ENCODE results near the gene FAM20B.

The FAM20B gene

DNA sequence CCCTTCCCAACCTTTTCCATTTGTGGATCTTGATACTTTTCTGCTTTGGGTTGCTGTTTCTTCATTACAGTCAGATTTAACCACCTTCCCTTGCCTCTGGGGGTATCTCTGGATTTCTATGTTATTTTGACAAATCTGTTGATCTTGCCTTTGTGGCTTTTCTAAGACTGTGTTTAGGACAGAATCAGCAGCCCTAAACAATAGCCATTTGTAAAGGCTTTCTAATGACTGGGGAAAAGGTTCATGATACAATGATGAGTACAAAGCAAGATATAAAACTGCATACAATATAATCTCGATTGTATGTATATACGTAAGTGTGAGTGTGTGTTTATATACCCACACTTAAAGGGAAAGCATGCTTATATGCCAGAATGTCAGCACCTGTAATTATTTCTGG, 27.8 kb downstream of the FAM20B start:
- no peak for DNase-seq

DNA sequence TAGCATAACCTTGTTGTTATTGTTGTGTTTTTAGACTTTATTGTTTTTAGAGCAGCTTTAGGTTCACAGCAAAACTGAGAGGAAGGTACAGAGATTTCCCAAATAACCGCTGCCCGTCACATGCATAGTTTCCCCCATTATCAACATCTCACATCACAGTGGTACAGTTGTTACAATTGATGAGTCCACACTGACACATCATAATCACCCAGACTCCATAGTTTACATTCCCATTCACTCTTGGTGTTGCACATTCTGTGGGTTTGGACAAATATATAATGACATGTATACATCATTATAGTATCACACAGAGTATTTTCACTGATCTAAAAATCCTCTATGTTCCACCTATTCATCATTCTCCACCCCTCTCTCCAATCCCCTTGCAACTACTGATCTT, 30.2 kb downstream of the FAM20B start:
- DNase-seq, result no peak

DNA sequence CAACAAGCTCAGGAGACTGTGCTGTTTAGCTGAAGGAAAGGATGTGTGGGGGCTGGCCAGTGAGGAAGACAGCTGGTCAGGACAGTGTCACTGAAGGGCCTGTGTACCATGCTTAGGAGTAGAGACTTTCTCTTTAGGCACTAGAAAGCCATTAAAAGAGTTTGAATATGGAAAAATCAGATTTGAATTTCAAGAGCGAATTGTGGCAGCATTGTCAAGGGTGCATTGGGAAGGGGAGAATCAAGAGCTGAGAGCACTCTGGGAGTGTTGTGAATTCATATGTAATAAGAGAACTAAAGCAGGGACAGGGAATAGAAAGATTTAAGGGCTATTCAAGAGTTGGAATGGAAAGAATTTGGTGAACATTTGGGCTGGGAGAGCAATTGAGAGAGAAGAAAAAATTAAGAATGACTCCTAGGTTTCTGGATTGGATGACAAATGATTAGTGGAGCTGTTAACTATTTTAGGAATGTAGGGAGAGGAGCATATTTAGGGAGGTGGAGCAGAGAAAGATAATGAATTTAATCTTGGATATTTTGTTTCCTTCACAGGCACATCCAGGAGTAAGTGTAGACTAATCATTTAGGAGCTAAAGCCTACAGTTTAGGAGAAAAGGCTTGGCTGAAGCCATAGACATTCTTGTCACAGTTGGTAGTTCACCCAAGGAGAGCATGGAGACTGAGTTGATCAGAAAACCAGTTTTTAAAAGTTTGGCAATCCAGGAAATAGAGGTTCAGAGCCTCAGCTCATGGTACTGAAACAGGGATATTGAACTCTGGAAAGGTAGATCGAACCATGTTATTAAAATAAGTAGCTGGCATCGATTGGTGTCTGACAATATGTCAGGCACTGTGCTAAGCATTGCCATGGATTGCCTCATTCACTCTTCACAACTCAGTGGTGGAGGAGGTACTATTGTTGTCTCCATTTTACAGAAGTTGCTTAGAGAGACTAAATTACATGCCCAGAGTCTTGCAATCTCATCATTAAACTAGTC, 33.1 kb downstream of the FAM20B start:
- no peak for DNase-seq

DNA sequence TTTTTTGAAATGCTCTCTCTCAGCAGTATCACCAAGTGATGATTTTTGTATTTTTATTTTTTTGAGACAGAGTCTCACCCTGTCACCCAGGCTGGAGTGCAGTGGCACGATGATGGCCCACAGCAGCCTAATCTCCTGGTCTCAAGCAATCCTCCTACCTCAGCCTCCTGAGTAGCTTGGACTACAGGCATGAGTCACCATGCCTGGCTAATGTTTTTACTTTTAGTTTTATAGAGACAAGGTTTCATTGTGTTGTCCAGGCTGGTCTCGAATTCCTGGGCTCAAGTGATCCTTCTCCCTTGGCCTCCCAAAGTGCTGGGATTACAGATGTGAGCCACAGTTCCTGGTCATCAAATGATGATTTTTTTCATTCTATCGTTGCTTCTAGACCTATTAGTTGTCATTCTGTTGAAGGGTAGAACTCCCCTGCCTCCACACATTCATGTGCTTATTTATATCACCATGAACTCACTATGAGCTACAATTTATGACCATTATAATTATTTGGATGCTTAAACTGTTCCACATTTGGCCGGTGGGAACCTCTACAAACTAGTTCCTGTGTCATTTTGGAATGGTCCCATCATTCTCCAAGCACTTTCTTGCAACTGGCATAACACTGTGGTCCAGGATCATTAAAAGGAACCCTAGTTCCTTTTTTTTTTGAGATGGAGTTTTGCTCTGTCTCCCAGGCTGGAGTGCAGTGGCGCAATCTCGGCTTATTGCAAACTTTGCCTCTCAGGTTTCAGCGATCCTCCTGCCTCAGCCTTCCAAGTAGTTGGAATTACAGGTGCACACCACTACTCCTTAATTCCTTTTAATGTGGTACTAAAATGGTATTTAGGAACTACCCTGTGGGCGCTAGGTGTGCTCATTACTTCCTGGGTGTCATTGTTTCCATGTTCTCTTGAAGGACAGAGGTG, 35.9 kb downstream of the FAM20B start:
- DNase-seq, result no peak

DNA sequence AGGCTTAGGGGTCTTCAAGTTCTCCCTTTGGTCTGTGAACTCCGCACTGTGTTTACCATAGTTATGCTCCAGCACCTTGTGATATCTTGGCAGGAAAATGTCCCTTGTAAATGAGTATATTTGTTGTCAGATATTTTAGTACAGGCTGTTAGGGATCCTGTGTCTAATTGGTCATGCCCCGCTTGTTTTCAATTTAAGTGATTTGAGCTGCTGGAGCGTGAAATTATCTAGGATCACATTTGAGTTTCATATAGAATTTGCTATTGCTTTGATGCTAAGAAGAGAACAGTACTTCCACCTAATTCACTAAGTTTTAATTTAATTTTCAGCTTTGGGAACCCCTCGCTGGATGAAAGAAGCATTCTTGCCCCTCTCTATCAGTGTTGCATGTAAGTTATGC, 40.8 kb downstream of the FAM20B start:
- DNase-seq, result no peak

DNA sequence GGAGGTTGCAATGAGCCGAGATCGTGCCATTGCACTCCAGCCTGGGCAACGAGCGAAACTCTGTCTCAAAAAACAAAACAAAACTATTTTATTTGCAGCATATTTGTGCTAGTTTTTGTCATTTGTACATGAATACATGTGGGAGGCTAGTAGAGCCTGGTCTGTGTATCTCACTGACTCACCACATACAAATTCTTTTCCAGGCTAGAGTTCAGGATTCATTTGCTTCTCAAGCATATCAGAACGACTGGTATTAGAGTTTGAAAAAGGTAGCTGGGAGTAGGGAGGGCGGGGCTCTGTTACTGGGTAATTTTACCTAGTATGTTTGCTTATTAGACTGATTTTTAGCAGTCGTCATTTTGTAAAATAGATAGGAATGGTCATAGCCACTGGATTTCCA, 51.7 kb downstream of the FAM20B start:
- DNase-seq, result no peak

DNA sequence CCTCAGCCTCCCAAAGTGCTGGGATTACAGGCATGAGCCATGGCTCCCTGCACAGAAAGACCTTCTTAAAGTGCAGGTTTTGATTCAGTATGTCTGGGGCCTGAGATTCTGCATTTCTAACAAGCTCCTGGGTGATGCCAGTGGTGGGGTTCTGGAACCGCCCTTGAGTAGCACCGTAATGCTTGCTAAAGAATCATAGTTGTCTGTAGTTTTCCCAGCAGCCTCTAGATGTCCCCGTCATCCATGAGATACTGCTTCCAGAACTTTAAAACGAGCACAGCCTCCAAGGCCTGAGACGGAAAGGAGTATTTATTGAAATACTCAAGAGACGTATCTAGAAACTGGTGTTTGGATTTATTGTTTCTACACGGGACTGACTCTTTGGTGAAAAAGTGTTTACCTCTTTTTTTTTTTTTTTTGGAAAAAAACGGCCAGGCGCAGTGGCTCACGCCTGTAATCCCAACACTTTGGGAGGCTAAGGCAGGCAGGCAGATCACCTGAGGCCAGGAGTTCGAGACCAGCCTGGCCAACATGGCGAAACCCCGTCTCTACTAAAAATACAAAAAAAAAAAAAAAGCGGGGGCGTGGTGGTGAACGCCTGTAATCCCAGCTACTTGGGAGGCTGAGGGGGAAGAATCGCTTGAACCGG, 53.5 kb downstream of the FAM20B start:
- DNase-seq, result peak in 1 of 2 experiments; percentile 66

DNA sequence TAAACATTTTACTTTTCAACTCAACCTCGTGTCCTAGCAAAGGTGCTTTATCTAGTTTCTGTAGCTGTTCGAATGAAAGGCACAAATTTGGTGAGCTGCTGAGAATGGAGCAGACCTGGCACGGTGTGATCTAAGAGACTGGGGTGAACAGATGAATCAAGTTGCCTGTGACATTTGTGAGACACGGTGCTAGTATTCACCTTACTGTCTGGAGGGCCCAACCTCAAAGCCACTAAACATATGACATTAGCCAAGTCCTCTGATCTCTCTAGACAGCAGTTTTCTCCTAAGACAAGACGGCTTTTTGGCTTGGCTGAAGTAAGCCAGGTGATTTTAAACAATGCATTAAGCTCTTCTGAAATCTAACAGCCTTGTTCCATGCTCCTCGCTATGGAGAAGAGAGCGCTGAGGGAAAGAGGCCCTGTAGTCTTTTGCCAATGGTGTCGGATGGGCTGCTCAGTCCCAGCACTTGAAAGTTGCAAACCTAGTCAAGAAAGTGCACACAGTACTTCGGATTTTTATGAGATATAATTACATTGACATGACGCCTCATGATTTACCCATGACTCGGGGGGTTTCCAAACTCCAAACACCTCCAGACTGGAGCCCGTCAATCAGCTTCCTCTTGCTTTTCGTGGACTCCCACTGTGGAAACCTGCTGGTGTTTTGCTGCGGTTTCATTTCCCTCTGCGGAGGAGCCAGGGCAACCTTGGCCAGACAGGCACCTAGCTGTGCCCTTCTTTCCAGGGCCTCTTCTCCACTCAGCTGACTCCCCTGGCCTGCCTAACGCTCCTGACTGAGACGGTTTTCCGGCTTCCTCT, 55.4 kb downstream of the FAM20B start:
- no peak for DNase-seq

DNA sequence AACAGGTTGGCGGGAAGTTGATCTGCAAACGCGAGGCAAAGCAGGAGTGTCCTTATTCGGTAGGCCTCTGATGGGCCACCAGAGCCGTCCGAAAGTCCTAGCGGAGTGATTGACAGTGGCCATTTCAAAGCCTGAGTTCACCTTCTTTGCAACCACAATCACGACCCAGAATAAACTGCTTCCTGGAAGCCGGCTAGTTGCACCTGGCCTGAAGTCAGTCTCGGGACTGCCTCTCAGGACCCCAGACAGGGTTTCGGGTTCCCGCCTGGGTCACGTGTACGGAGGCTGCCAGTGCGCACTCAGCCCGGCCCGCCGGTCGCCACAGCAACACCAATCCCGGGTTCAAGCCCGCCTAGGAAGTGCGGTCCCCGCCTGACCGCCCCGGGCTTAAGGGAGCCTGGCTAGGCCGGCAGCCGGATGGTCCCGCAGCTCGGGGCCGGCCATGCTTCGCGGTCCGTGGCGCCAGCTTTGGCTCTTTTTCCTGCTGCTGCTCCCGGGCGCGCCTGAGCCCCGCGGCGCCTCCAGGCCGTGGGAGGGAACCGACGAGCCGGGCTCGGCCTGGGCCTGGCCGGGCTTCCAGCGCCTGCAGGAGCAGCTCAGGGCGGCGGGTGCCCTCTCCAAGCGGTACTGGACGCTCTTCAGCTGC, 56.1 kb downstream of the FAM20B start, which contains the start of gene TOR3A:
TOR3A (plus strand) TSS at position 384 of the 646 bp plus-strand sequence; CDS start at position 443, 59 bp downstream.
- peak in 1 of 2 experiments; percentile 71 for DNase-seq

DNA sequence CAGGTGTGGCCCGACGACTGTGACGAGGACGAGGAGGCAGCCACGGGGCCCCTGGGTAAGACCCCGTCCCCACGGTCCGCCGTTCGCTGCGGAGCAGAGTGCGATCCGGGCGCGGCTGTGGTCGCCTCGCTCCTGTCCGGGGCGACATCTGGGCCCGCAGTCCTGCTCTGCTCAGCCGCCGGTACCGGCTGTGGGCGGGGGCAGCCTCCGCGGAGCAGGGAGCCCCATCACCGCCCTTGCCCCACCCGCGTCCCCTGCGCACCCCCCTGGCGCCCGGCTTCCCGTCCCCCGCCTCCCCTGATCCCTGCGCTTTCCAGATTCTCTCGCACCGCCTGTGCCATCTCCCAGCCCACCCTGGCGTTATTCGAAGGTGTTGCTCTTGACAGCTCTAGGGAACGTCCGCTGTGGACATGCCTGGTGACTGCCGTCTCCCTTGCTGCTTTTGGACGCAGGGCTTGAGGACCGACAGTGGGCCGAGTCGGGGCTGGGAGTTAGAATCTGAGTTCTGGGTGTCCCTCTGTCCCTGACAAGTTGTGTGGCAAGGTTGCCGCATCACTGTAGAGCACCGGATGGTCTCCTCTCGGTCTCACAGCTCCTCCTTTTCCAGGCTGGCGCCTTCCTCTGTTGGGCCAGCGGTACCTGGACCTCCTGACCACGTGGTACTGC, 56.8 kb downstream of the FAM20B start:
- peak in 1 of 2 experiments; percentile 21 for DNase-seq

DNA sequence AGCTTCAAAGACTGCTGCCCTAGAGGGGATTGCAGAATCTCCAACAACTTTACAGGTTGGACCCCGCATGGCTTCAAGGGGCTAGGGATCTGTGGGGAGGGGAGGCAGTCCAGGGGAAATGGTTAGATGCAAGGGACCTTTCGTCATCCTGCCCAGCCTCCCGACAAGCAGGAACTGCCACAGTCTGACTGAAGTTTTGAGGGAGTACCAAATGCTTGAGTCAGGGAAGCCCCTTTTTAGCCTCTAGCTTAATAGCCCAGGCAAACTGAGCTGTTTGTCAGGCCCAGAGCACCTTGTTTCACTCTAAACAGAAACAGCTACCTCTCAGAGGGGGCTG, 57.3 kb downstream of the FAM20B start:
- DNase-seq, result no peak

DNA sequence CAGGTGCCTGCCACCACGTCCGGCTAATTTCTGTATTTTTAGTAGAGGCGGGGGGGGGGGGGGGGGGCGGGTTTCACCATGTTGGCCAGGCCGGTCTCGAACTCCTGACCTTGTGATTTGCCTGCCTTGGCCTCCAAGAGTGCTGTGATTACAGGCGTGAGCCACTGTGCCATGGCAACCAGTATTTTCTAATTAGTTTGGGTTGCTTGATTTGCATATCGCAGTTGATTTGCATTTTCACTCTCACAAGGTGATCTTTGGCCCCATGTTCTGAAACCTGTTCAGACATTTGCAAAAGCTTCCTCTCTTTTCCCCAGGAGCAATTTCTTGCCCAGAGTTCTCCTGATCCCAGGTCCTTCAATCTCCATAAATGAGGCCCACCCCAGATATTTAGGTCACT, 57.8 kb downstream of the FAM20B start:
- DNase-seq, result no peak

DNA sequence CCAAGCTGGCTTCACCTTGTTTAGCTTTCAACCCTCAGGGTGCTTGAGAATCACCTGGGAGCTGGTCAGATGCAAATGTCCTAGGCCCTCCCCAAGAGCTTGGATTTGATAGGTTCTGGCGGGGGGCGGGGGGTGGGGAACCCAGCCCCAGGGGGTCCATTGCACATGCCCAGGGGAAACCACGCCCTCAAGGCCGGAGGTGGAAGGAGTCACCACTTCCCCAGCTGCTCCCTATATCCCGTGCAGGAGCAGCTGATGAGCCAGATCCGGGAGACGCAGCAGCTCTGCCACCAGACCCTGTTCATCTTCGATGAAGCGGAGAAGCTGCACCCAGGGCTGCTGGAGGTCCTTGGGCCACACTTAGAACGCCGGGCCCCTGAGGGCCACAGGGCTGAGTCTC, 62.0 kb downstream of the FAM20B start:
- DNase-seq, result no peak

DNA sequence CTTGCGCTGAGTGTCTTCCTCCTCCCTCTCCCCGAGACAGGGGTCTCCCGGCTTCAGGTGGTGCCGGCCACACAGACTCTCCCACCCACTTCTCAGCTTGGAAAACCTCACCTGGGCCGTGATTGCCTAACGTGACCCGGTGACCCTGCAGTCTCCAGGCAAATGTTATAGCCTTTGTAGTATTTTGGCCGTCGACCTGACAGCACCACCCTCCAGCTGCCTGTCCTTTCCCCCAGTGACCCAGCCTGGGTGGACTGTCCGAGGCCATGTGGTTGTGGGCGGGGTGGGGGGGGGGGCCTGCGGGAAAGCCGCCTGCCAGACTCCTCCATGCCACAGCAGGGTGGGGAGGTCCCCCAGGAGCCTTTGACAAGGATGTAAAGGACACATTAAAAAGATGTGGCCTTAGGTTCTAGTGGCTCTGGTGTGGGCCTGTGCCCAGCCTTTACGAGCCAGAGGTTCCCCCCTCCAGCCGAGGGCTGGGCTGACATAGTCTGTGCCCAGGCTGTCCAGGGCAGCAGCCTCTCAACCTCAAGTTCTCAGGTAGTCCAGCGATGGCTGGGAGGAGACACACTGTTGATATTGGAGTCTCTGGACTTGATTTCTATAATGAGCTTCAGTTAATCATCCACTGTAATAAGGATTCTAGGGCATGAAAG, 64.3 kb downstream of the FAM20B start:
- no peak for DNase-seq

DNA sequence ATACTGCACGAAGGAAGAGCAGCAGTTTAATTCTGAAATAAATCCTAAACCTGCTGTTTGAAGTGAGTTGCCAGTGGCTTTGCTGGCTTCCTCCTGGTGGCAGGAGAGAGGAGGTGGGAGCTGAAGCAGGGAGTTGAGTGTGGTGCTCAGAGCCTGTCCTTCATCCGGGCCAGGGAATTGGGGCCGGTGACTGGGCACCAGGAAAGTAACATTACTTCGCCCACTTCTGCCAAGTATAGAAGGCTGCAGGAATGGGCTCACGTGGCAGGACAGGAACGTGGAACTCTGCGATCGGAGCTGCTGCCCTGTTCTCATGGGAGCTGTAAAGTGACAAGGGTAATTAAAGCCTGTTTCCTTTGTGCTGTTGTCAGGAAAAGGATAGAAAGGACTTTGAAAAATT, 64.8 kb downstream of the FAM20B start:
- no peak for DNase-seq

DNA sequence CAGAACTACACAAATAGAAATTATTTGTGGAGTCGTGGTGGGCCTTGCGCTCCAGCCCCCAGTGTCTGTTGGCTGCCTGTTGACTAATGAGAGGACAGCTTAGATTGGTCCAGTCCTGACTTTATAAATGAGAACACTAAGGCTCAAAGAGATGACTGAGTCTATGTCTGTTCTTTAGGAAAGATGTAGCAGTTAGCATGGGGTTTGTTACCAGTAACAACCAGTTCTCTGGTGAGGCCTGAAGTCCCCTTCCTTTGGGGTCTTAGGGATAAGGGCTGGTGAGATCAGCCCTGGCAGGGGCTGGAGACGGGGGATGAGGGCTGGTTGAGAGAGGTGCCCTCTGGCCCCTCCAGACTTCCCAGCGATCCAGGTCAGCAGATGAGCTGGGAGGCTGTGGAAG, 65.2 kb downstream of the FAM20B start:
- no peak for DNase-seq

DNA sequence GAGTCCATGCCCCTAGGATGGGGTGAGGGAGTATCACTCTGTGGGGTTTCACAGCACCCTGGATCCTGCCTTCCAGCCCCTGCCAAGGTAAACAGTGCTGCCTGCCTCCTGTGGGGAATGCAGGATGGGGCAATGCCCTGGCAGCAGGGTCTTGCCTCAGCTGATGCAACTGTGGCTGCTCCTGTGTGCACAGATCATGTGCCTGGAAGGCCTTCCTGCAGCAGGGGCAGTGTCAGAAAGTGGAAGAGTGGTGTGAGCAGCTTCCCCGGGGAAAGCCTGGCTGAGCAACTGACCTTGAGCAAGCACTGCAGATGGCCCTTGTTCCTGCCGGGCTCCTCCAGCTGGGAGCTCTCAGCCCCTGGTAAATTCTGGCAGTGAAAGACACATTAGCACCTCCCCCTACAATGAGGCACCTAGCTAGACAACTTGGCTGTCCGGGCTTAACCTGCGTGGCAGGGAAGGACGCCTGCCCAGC, 66.0 kb downstream of the FAM20B start:
- no peak for DNase-seq

DNA sequence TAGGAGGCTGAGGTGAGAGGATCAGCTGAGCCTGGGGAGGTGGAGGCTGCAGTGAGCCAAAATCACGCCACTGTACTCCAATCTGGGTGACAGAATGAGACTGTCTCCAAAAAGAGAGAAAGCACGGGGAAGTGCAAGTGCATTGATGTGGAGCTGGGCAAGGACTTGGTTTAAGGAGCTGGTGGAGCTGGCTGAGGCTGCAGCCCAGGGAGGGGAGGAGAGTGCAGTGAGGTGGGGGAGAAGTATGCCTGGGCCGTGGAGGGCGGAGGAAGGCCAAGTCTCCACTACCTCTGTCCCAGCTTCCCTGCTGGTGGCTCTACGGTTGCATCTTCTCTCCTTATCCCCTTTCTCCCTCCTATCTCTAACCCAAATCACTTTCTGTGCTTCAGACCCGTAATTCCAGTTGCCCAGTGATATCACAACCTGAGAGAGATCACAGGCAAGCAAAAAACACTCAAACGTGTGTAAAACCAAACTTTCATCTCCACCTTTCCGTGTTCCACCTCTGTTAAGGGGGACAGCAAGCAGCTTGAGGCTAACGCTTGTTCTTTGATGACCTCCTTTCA, 67.3 kb downstream of the FAM20B start:
- no peak for DNase-seq

DNA sequence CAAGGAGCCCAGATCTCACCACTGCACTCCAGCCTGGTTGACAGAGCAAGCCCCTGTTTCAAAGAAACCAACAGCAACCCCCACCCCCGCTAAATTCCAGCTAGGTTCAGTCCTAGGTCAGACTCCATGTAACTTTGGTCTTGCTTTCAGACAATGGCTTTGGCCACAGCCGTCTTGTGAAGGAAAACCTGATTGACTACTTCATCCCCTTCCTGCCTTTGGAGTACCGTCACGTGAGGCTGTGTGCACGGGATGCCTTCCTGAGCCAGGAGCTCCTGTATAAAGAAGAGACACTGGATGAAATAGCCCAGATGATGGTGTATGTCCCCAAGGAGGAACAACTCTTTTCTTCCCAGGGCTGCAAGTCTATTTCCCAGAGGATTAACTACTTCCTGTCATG, 69.1 kb downstream of the FAM20B start:
- no peak for DNase-seq

DNA sequence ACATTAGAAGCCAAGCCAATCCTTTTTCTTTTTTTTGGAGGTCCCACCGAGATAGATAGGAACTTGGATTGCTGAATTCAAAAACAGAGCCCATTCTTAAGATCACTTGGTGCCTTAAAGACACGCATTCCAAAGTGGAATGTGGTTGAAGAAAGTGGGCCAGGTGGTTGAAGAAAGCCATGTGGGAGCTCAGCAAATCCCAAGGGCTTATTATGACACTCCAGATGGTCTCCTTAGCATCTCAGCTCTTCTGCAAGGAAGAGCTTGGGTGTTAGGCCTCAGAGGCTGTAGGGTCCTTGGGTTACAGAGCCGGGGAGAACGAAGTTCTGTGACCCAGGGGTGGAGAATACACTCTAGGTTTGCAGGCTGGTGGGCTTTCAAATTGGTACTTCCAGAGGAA, 69.7 kb downstream of the FAM20B start:
- no peak for DNase-seq

Measured in SW 1271 (cell line).